ENCODE data around the gene XPO4. TPM values are rescaled to one million over a fixed set of nuclear protein-coding genes. Genes with fewer than 3 reads are reported as not detected.

Gene XPO4
- total RNA-seq, 1 donor from 2014 or later, result 24.7 TPM

DNA sequence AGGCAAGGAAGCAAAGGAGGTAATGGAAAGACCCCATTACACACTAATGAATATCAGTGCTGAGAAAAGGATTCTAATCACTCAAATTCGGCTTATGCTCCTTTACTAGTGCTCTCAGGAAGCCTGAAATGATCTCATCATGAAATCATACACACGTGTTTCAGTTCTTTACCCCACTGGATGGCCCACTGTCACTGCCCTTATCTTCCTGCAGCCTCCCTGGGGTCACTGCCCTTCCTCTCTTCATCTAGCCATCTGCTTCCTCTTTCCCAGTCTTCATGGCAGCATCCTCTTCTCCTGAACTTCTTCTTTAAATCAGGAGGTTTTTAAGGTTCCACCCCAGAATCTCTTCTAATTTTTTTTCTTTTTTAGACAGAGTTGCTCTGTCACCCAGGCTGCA lies 100.8 kb downstream of the XPO4 start:
- DNase-seq (ENCODE audit: low spot score in 2 of 2, unreplicated experiment in 2 of 2), result no peak
- no peak overlapping the region for H3K4me3 Mint-ChIP-seq
- no peak overlapping the region for H3K27ac Mint-ChIP-seq
- peaks cover 10% of the 10 kb centered on the region for H3K36me3 Mint-ChIP-seq
- TF ChIP-seq CTCF (IDR thresholded peaks at IDR 0.05; ENCODE audit: unreplicated experiment), result no peak
- H3K4me1 Mint-ChIP-seq, result no peaks in the 10 kb centered on the region
- no peaks in the 10 kb centered on the region for H3K9me3 Mint-ChIP-seq
- H3K27me3 Mint-ChIP-seq (ENCODE audit: low read depth), result no peaks in the 10 kb centered on the region

DNA sequence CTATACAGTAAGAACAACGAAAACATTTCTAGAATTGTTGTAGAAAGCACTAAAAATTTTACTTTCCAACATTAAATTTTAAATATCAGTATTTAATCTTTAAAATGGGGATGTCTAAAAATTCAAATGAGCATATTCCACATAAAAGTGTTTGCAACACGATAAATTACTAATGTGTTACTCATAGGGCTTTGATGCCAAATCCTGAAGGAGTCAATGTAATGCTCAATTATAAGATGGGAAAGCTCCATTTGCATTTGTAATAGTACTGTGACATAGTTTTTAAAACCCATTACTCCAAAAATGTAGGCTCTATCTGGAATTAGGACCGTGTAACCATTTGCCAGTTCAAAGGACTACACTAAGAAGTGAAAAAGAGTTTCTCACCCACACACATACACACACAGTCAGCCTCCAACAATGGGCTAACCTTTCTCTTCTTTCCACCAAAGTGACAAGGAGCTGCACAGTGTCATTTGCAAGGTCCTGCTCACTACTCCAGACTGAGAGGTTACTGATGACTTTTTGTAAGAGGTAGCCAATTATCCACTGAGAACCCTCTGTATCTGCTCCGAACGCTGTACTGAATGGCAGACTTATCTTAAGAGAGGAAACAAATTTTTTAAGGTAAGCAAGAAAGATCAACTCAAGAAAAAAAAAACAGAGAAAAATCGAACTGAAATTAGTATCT lies 102.7 kb downstream of the XPO4 start:
- H3K4me3 Mint-ChIP-seq, result no peak overlapping the region
- no peaks in the 10 kb centered on the region for H3K9me3 Mint-ChIP-seq
- H3K36me3 Mint-ChIP-seq, result peaks cover 16% of the 10 kb centered on the region
- no peak for TF ChIP-seq CTCF (IDR thresholded peaks at IDR 0.05; ENCODE audit: unreplicated experiment)
- no peak overlapping the region for H3K27ac Mint-ChIP-seq
- H3K4me1 Mint-ChIP-seq, result no peaks in the 10 kb centered on the region
- H3K27me3 Mint-ChIP-seq (ENCODE audit: low read depth), result no peaks in the 10 kb centered on the region
- no peak for DNase-seq (ENCODE audit: low spot score in 2 of 2, unreplicated experiment in 2 of 2)

DNA sequence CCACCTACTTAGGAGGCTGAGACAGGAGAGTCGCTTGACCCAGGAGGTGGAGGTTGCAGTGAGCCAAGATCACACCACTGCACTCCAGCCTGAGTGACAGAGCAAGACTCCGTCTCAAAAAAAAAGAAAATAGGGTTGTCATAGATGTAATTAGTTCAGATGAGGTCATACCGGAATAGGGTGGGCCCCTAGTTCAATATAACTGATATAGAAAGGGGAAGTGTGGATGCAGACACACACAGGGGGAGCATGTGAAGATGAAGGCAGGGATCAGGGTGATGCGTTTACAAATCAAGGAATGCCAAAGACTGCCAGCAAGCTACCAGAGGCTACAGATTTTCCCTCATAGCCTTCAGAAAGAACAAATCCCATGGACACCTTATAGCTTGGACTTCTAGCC lies 104.5 kb downstream of the XPO4 start:
- no peak overlapping the region for H3K4me3 Mint-ChIP-seq
- H3K4me1 Mint-ChIP-seq, result no peaks in the 10 kb centered on the region
- DNase-seq (ENCODE audit: low spot score in 2 of 2, unreplicated experiment in 2 of 2), result no peak
- H3K36me3 Mint-ChIP-seq, result peaks cover 31% of the 10 kb centered on the region
- H3K9me3 Mint-ChIP-seq, result no peaks in the 10 kb centered on the region
- H3K27me3 Mint-ChIP-seq (ENCODE audit: low read depth), result no peaks in the 10 kb centered on the region
- TF ChIP-seq CTCF (IDR thresholded peaks at IDR 0.05; ENCODE audit: unreplicated experiment), result no peak
- H3K27ac Mint-ChIP-seq, result no peak overlapping the region

DNA sequence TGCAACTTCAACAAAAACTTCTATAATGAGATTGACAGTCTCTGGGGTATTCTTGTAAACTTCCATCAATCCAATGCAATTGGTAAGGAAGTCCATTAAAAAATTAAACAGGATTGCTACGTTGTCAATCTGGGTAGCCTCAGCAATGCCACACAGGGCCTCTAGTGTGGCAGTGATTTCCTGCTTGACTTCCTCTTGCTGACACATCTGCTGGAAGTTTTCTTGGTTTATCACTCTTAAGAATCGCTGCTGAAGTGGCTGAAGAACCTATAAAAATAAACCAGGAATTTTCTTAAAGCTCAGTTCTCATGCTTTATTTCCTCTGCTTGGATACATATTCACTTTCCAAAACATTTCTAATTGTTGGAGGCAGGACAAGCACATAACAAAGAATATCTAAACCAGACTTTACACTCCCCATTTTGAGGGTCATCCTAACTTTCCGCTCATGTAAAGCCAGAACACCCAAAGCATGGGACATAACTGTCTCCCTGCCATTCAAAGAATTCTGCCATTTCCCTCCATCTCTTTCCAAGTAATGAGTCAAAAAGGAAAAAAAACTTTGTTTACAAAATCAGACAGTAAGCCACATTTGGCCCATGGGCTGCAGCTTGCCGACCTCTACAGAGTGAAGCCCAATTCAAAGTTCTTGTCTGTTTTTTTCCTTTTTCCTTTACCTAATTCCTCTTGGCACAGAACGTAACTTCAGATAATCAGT lies 105.6 kb downstream of the XPO4 start:
- Mint-ChIP-seq H3K27me3 (ENCODE audit: low read depth) (no peaks in the 10 kb centered on the region), H3K4me1 (no peaks in the 10 kb centered on the region), H3K9me3 (no peaks in the 10 kb centered on the region), H3K36me3 (peaks cover 31% of the 10 kb centered on the region), H3K27ac (no peak overlapping the region), H3K4me3 (no peak overlapping the region)
- no peak for TF ChIP-seq CTCF (IDR thresholded peaks at IDR 0.05; ENCODE audit: unreplicated experiment)
- no peak for DNase-seq (ENCODE audit: low spot score in 2 of 2, unreplicated experiment in 2 of 2)

- DNase-seq (ENCODE audit: low spot score in 2 of 2, unreplicated experiment in 2 of 2), result no peak
- no peaks in the 10 kb centered on the region for H3K27me3 Mint-ChIP-seq (ENCODE audit: low read depth)
- no peaks in the 10 kb centered on the region for H3K4me1 Mint-ChIP-seq
- H3K9me3 Mint-ChIP-seq, result no peaks in the 10 kb centered on the region
- no peak overlapping the region for H3K4me3 Mint-ChIP-seq
- TF ChIP-seq CTCF (IDR thresholded peaks at IDR 0.05; ENCODE audit: unreplicated experiment), result no peak
- peaks cover 26% of the 10 kb centered on the region for H3K36me3 Mint-ChIP-seq
- H3K27ac Mint-ChIP-seq, result no peak overlapping the region
Observed at GRCh38 chr13:20789665-20790064, 112.9 kb downstream of the XPO4 start.

Measured in mesothelial cell of epicardium (in vitro differentiated cells).